ENCODE measurements around the gene ARHGEF19.
"Not testable (repeated sequence)": the region's sequence is repeated elsewhere in the genome, so short reads cannot be mapped to it uniquely, and the experiment has no call there.

ARHGEF19 gene

GRCh38 chr1:16163608-16164212 is 48.7 kb downstream of the ARHGEF19 start:
- not testable (repeated sequence) for DNase-seq

DNA sequence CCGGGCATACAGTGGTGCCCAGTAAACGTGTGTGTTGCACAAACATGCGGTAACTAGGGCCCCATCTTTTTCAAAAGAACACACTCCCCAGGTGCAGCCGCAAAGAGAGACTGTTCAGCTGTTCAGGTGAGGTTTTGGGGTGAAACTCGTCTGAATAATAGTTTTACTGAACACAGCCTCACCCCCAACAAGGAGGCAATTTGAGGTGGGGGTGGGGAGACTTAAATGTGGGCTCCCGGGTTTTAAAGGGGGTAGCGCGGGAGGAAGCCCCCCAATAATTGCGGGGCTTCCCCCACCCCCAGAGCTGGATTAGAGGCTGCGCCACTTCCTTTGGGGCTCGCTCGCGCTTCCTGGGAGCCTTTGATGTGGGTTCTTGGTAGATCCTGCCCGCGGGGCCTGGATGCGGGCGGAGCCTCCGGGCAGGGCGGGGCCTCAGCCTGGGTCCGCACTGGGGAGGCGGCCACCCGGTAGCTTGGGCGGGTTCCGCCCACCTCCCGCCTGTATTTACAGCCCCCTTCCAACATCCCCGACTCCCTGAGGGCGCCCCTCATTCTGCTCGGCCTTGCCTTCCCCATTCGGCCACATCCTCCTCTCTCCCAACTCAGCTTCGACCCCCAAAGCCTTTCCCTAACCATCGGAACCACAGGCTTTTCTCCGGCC is 50.2 kb downstream of the ARHGEF19 start:
- peak; percentile 52 to 57 for DNase-seq

GRCh38 chr1:16161717-16162116 is 50.7 kb downstream of the ARHGEF19 start:
- no peak for DNase-seq

DNA sequence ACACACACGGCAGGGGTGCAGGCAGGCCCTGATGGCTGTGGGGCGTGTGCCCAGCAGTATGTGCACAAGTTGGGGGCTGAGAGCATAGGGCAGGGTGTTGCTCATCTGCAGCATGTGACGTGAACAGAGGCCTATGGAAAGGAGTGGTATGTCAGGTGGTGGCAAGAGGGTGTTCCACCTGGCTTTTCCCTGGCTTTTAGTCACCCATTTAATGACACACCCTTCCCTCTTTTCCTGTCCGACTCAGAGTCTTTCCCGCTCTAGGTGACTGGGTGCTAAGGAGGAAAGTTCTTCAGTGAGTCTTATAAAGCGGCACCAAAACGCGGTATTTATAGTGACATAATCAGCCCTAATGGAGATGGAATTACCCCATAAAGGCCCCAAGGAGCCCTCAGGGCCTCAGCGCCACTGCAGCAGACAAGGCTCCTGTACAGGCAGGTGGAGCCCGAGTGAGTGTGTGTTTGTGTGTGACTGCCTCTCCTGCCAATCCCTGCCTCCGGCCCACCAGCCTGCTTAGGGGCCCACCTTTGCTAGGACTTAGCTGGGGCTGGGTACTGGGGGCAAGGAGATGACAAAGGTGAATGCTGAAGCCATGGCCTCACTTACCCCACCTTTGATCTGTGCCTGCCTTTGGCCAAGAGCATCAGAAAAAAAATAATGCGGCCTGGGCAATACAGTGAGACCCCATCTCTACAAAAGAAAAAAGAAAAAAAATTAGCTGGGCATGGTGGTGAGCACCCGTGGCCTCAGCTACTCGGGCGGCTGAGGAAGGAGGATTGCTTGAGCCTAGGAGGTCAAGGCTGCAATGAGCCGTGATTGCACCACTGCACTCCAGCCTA is 53.2 kb downstream of the ARHGEF19 start:
- DNase-seq: no peak

DNA sequence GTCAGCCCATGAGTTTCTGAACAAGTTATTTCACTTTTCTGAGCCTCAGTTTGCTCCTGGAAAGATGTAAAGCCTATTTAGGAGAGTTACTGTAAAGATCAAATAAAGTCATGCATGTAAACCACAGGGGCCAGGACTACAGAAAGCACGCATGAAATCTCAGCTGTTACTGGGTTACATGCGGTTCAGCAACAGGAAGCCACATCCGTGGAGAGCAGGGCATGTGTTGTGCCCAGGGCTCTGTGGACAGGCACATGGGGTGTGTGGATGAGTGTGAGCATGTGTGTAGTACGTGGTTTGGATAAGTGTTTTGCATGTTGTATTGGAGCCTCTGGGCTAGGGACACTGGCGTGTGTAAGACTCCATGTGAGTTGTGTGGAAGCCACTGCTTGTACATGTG is 54.4 kb downstream of the ARHGEF19 start:
- DNase-seq: no peak

DNA sequence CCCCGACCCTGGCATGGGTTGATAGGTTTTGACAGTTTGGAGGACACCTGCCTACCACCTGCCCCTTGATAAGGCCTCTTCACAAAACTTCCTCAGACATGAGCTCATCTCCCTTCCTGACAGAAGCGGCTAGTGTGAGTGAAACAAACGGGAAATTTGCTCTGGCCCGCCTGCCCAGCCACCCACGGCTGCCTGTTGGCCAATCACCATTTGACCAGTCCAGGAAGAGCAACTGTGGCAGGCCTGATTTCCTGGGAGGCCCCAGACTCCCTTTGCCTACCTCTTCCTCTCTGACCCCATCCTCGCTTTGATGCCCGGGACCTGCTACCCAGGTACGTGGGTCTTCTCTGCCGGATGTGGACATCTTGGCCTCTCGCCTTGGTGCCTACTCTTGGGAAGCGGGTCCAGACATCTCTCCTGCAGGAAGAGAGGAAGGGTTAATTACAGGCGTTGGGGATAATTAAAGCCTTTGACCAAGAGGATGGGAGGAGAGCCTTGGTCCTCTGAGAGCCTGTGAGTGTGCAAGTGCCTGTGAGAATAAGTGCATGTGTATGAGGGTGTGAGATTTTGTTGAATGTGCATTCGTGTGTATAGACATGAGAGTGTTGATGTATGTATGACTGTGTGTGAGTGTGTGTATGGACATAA is 55.5 kb downstream of the ARHGEF19 start:
- DNase-seq: no peak

GRCh38 chr1:16155537-16156410 is 56.7 kb downstream of the ARHGEF19 start, which contains the start of gene EPHA2:
Gene EPHA2 (minus strand): TSS chr1:16156069. CDS start chr1:16155932, 137 bp downstream.
- DNase-seq: peak in 1 of 2 experiments; percentile 22

GRCh38 chr1:16153999-16154673 is 58.3 kb downstream of the ARHGEF19 start:
- DNase-seq: no peak

GRCh38 chr1:16153096-16153998 is 59.1 kb downstream of the ARHGEF19 start:
- DNase-seq: no peak

- DNase-seq: no peak
These were observed 59.9 kb downstream of the ARHGEF19 start for GRCh38 chr1:16152481-16153087.

DNA sequence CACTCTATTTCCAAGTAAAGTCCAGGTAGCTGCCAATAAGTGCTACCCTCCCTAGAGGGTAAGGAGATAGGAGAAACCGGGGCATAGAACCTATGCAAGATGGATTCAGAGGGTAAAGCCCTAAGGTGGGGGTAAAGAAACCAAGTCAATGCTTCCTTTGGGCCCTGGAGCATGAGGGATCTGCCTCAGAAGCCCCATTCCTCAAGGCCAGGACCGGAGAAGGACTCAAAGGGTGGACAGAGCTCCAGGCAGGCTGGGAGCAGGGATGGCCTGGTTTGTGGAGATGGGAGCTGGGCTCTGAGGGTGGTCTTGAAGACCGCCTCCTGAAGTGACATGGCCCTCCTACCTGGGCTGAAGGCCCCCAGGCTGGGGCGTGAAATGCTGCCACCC is 60.5 kb downstream of the ARHGEF19 start:
- no peak for DNase-seq

DNA sequence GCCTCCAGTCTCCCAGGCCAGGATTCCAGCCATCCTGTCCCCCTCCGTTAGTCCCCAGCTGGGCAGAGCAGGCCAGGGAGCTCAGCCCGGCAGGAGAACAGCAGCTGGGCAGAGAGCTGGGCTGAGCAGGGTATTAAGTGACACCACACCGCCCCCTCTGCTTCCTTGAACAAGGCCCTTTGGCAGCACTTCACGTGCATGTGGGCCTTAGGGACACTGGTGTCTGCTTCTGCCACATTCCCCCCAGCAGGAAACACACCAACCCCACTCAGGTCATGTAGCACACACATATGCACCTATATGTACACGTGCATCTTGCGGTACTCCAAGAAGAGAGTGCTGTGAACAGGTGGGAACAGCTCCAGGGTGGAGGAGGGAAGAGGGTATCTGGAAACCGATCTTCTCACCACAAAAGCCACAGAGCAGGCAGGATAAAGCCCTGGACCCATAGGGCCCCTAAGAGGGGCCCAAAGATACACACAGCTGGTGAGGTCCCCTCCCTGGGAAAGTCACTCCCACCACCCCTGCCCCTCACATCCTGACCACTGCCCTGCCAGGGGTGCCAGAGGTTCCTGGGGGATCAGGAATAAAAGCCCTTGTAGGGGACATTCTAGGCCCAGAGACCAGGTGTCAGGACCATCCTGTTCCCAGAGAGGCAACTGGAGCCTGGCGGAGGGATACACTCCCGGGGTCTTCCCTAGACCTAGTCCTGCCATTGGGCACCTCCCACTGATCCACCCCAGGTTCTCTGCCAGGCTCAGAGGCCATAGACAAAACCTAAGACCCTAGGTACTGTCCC is 61.1 kb downstream of the ARHGEF19 start:
- no peak for DNase-seq

- DNase-seq: no peak
These were observed 61.9 kb downstream of the ARHGEF19 start for GRCh38 chr1:16150508-16150907.

GRCh38 chr1:16149702-16150488 is 62.6 kb downstream of the ARHGEF19 start:
- DNase-seq: no peak

GRCh38 chr1:16149146-16149545 is 63.3 kb downstream of the ARHGEF19 start:
- no peak for DNase-seq

DNA sequence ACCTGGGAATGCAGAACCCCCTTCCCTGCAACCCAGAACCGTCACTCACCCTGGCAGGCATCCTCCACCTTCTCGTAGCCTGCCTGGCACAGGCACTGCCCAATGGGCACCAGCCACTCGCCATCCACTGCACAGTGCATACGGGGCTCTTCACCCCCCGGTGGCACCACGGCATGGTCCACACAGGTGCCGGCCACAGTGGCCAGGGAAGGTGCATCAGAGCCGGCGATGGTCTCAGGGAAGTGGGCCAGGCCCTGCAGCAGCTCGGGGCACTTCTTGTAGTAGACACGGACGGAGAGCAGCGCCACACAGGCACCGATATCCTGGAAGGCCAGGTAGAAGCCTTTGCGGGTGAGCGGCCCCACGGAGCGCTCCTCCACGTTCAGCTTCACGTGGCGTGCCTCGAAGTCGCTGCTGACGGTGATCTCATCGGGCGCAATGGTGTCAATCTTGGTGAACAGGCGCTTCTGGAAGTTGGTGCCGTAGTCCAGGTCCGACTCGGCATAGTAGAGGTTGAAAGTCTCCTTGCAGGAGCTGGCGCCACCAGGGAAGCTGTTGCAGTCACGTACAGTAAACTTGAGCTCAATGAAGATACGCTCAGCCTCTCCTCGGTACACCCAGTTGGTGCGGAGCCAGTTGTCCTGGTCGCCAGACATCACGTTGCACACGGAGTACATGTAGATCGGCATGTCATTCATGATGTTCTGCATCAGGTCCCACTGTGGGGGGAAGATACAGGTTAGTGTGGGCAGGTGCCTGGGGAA is 63.9 kb downstream of the ARHGEF19 start:
- no peak for DNase-seq

All from stimulated activated CD4-positive, alpha-beta T cell treated with anti-CD3 and anti-CD28 coated beads, Interleukin-4, amount 100 ng/mL, for 4 hours (primary cell).